GM23338 (cell line): ENCODE data around the gene TMEM138. TPM values are rescaled to one million over a fixed set of nuclear protein-coding genes. Genes with fewer than 3 reads are reported as not detected.

ENCODE experiments used
- ATAC-seq: fragments of 200-7000 bp; cut with Tn5 transposase; 3 replicates; pipeline ENCODE4 v1.9.1; 2020
- DNase-seq: peaks from one replicate; pipeline ENCODE4 v3.0.0-alpha.2; 2015; ENCODE audit warnings: low spot score
- H2AFZ ChIP-seq: fragments of 200-600 bp; sonication (generic); 2 replicates; pipeline ENCODE4 v1.8.0; 2016; ENCODE audit warnings: antibody characterized with exemption, mild to moderate bottlenecking, moderate library complexity
- H3F3A ChIP-seq: fragments of 200-600 bp; sonication (generic); replicated peaks from 2 replicates; pipeline ENCODE4 v1.8.0; 2017; ENCODE audit warnings: antibody characterized with exemption, mixed run types, low read depth
- H3K27ac ChIP-seq: fragments of 200-600 bp; sonication (generic); 2 replicates; pipeline ENCODE4 v1.6.1; 2016; ENCODE audit warnings: low read depth
- H3K27me3 ChIP-seq: fragments of 200-600 bp; sonication (generic); 2 replicates; pipeline ENCODE4 v1.8.0; 2016; ENCODE audit warnings: mild to moderate bottlenecking, mixed run types, moderate library complexity; ENCODE audit not compliant: insufficient read depth
- H3K36me3 ChIP-seq: fragments of 200-600 bp; sonication (generic); 2 replicates; pipeline ENCODE4 v1.8.0; 2016; ENCODE audit warnings: mild to moderate bottlenecking; ENCODE audit not compliant: insufficient read depth
- H3K4me1 ChIP-seq: fragments of 200-600 bp; sonication (generic); 2 replicates; pipeline ENCODE4 v1.8.0; 2016; ENCODE audit warnings: mild to moderate bottlenecking, moderate library complexity; ENCODE audit not compliant: insufficient read depth
- H3K4me2 ChIP-seq: fragments of 200-600 bp; sonication (generic); 2 replicates; pipeline ENCODE4 v1.7.1; 2017; ENCODE audit warnings: mixed run types
- H3K4me3 ChIP-seq: fragments of 200-600 bp; sonication (generic); 2 replicates; pipeline ENCODE4 v1.6.1; 2016; ENCODE audit warnings: mixed run types
- H3K79me2 ChIP-seq: fragments of 200-600 bp; sonication (generic); replicated peaks from 2 replicates; pipeline ENCODE4 v1.8.0; 2017; ENCODE audit warnings: mild to moderate bottlenecking; ENCODE audit not compliant: insufficient read depth
- H3K9me2 ChIP-seq: fragments of 200-600 bp; sonication (generic); 2 replicates; pipeline ENCODE4 v1.8.0; 2017; ENCODE audit not compliant: insufficient read depth
- H4K20me1 ChIP-seq: fragments of 200-600 bp; sonication (generic); replicated peaks from 2 replicates; pipeline ENCODE4 v1.8.0; 2017; ENCODE audit warnings: mild to moderate bottlenecking; ENCODE audit not compliant: insufficient read depth
- H3K27ac Mint-ChIP-seq: 2 replicates; pipeline ENCODE4 v1.8.0; 2020; ENCODE audit warnings: inconsistent platforms, mild to moderate bottlenecking, moderate library complexity, mixed read lengths
- H3K27me3 Mint-ChIP-seq: 3 replicates; pipeline ENCODE4 v1.8.0; 2022; ENCODE audit warnings: low read depth, mild to moderate bottlenecking, moderate library complexity, mixed read lengths, inconsistent platforms; ENCODE audit not compliant: insufficient read depth, poor library complexity
- H3K36me3 Mint-ChIP-seq: 3 replicates; pipeline ENCODE4 v1.8.0; 2021; ENCODE audit warnings: low read depth, mild to moderate bottlenecking, inconsistent platforms, moderate library complexity, mixed read lengths
- H3K4me1 Mint-ChIP-seq: 3 replicates; pipeline ENCODE4 v1.8.0; 2020; ENCODE audit warnings: mild to moderate bottlenecking, inconsistent platforms, mixed read lengths
- H3K4me3 Mint-ChIP-seq: 3 replicates; pipeline ENCODE4 v1.8.0; 2021; ENCODE audit warnings: moderate library complexity, mild to moderate bottlenecking, inconsistent platforms, mixed read lengths
- H3K9me3 Mint-ChIP-seq: 3 replicates; pipeline ENCODE4 v1.8.0; 2020; ENCODE audit warnings: moderate library complexity, mild to moderate bottlenecking, inconsistent platforms, mixed read lengths
- CREB1 ChIP-seq: fragments of 250-450 bp; sonication (Bioruptor Pico); IDR thresholded peaks from 2 replicates; pipeline ENCODE4 v1.5.0; 2020; ENCODE audit warnings: low read depth, mild to moderate bottlenecking, moderate library complexity
- ETS1 ChIP-seq: IDR thresholded peaks from 2 replicates; pipeline ENCODE4 v1.6.1; 2016; ENCODE audit warnings: antibody characterized with exemption
- EZH2 ChIP-seq: fragments of 200-600 bp; sonication (generic); IDR thresholded peaks from one replicate; pipeline ENCODE4 v1.8.0; 2017; ENCODE audit warnings: antibody characterized with exemption, mild to moderate bottlenecking, low read depth; ENCODE audit not compliant: unreplicated experiment
- EZH2phosphoT487 ChIP-seq: fragments of 200-600 bp; sonication (generic); IDR thresholded peaks from one replicate; pipeline ENCODE4 v1.8.1; 2018; ENCODE audit warnings: antibody characterized with exemption; ENCODE audit not compliant: unreplicated experiment
- JUNB ChIP-seq: IDR thresholded peaks from one replicate; pipeline ENCODE4 v1.6.1; 2016; ENCODE audit warnings: antibody characterized with exemption; ENCODE audit not compliant: unreplicated experiment
- NANOG ChIP-seq: IDR thresholded peaks from 2 replicates; pipeline ENCODE4 v1.6.1; 2016; ENCODE audit warnings: antibody characterized with exemption, borderline replicate concordance
- POLR2AphosphoS5 ChIP-seq: IDR thresholded peaks from 2 replicates; pipeline ENCODE4 v1.6.1; 2016; ENCODE audit warnings: antibody characterized with exemption, low read depth
- REST ChIP-seq: IDR thresholded peaks from one replicate; pipeline ENCODE4 v1.6.1; 2018; ENCODE audit warnings: antibody characterized with exemption; ENCODE audit not compliant: unreplicated experiment
- STAT1 ChIP-seq: IDR thresholded peaks from one replicate; pipeline ENCODE4 v1.6.1; 2016; ENCODE audit warnings: antibody characterized with exemption; ENCODE audit not compliant: unreplicated experiment
- ZNF114 ChIP-seq: fragments of 250-450 bp; sonication (Bioruptor Pico); IDR thresholded peaks from 2 replicates; pipeline ENCODE4 v1.5.0; 2020; ENCODE audit warnings: mild to moderate bottlenecking, moderate library complexity
- ZNF331 ChIP-seq: fragments of 250-450 bp; sonication (Bioruptor Pico); IDR thresholded peaks from 2 replicates; pipeline ENCODE4 v1.5.0; 2020; ENCODE audit warnings: low read depth, mild to moderate bottlenecking, moderate library complexity
- polyA plus RNA-seq: library from polyadenylated mRNA; unstranded; fragments of >200 nt; fragmentation: Nextera tagmentation; extraction: Ambion mirVana; gene quantifications from 2 replicates; pipeline ENCODE4 v1.2.1, GENCODE V29; 2016
- total RNA-seq: library from RNA; depleted of rRNA; stranded (reverse); fragments of >200 nt; shearing (Covaris generic); gene quantifications from 2 replicates; pipeline ENCODE4 v1.2.3, GENCODE V29; 2014
- TF ChIP-seq, protein P1 (sequence below): fragments of 250-450 bp; sonication (Bioruptor Pico); IDR thresholded peaks from 2 replicates; pipeline ENCODE4 v1.5.0; 2020; ENCODE audit warnings: mild to moderate bottlenecking, moderate library complexity

The TMEM138 gene
- total and polyA plus RNA-seq, 2 experiments from 2014 or later, result 30.2 to 32.1 TPM

- TF ChIP-seq ETS1, result no peak
These were observed 42.5 kb downstream of the TMEM138 start (continued) for GRCh38 chr11:61404641-61405040.

DNA sequence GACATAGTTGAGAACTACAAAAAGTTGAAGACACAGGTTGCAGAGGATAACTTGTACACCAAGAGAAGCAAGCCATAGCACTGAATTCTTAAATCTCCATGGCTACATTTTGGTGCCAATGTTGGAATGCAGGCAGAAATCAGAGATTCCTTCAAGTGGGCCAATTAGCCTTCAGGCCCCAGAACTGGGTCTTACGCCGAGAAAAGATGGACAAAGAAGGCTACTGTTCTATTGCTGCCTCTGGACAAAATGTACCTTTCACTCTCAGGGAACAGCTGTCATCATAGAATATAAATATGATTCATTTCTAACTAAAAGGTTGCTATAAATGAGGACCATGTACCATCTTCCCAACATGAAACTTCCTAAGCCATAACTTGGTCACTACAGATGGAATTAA is 43.9 kb downstream of the TMEM138 start:
- H3K27ac ChIP-seq, result no peak overlapping the region
- H3K9me2 ChIP-seq, result no peaks in the 10 kb centered on the region
- no peak overlapping the region for H3K4me3 ChIP-seq
- Mint-ChIP-seq H3K27me3 (no peaks in the 10 kb centered on the region), H3K36me3 (peaks cover 83% of the 10 kb centered on the region), H3K4me3 (no peak overlapping the region), H3K27ac (no peak overlapping the region), H3K9me3 (no peaks in the 10 kb centered on the region; the same call in 2 of the 3 replicates), H3K4me1 (no peaks in the 10 kb centered on the region)
- H3K27me3 ChIP-seq, result no peaks in the 10 kb centered on the region
- H3K79me2 ChIP-seq, result no peaks in the 10 kb centered on the region
- H3K4me1 ChIP-seq, result no peaks in the 10 kb centered on the region
- peaks cover 32% of the 10 kb centered on the region for H3F3A ChIP-seq
- ATAC-seq (no peak), DNase-seq (no peak)
- H3K4me2 ChIP-seq, result no peak overlapping the region
- H4K20me1 ChIP-seq, result peaks cover 41% of the 10 kb centered on the region
- H2AFZ ChIP-seq, result no peak overlapping the region
- peaks cover 68% of the 10 kb centered on the region for H3K36me3 ChIP-seq
- TF ChIP-seq ZNF331, result no peak
- no peak for TF ChIP-seq EZH2
- no peak for TF ChIP-seq ZNF114
- no peak for TF ChIP-seq JUNB
- TF ChIP-seq CREB1 (CRISPR knock-in tag), result no peak
- TF ChIP-seq STAT1, result no peak
- TF ChIP-seq EZH2phosphoT487, result no peak
- no peak for TF ChIP-seq POLR2AphosphoS5
- no peak for TF ChIP-seq NANOG
- TF ChIP-seq, protein P1, sequence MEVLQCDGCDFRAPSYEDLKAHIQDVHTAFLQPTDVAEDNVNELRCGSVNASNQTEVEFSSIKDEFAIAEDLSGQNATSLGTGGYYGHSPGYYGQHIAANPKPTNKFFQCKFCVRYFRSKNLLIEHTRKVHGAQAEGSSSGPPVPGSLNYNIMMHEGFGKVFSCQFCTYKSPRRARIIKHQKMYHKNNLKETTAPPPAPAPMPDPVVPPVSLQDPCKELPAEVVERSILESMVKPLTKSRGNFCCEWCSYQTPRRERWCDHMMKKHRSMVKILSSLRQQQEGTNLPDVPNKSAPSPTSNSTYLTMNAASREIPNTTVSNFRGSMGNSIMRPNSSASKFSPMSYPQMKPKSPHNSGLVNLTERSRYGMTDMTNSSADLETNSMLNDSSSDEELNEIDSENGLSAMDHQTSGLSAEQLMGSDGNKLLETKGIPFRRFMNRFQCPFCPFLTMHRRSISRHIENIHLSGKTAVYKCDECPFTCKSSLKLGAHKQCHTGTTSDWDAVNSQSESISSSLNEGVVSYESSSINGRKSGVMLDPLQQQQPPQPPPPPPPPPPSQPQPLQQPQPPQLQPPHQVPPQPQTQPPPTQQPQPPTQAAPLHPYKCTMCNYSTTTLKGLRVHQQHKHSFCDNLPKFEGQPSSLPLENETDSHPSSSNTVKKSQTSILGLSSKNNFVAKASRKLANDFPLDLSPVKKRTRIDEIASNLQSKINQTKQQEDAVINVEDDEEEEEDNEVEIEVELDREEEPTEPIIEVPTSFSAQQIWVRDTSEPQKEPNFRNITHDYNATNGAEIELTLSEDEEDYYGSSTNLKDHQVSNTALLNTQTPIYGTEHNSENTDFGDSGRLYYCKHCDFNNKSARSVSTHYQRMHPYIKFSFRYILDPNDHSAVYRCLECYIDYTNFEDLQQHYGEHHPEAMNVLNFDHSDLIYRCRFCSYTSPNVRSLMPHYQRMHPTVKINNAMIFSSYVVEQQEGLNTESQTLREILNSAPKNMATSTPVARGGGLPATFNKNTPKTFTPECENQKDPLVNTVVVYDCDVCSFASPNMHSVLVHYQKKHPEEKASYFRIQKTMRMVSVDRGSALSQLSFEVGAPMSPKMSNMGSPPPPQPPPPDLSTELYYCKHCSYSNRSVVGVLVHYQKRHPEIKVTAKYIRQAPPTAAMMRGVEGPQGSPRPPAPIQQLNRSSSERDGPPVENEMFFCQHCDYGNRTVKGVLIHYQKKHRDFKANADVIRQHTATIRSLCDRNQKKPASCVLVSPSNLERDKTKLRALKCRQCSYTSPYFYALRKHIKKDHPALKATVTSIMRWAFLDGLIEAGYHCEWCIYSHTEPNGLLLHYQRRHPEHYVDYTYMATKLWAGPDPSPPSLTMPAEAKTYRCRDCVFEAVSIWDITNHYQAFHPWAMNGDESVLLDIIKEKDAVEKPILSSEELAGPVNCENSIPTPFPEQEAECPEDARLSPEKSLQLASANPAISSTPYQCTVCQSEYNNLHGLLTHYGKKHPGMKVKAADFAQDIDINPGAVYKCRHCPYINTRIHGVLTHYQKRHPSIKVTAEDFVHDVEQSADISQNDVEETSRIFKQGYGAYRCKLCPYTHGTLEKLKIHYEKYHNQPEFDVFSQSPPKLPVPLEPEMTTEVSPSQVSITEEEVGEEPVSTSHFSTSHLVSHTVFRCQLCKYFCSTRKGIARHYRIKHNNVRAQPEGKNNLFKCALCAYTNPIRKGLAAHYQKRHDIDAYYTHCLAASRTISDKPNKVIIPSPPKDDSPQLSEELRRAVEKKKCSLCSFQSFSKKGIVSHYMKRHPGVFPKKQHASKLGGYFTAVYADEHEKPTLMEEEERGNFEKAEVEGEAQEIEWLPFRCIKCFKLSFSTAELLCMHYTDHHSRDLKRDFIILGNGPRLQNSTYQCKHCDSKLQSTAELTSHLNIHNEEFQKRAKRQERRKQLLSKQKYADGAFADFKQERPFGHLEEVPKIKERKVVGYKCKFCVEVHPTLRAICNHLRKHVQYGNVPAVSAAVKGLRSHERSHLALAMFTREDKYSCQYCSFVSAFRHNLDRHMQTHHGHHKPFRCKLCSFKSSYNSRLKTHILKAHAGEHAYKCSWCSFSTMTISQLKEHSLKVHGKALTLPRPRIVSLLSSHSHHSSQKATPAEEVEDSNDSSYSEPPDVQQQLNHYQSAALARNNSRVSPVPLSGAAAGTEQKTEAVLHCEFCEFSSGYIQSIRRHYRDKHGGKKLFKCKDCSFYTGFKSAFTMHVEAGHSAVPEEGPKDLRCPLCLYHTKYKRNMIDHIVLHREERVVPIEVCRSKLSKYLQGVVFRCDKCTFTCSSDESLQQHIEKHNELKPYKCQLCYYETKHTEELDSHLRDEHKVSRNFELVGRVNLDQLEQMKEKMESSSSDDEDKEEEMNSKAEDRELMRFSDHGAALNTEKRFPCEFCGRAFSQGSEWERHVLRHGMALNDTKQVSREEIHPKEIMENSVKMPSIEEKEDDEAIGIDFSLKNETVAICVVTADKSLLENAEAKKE (CRISPR knock-in tag), result no peak
- TF ChIP-seq REST, result no peak
- TF ChIP-seq ETS1, result no peak
